ENCODE data around the gene AXIN1. TPM values are rescaled to one million over a fixed set of nuclear protein-coding genes. Genes with fewer than 3 reads are reported as not detected.

The AXIN1 gene
- total and polyA plus RNA-seq, 9 of the 15 experiments (the other 6 are each of a cell fraction or from before 2014, with no cell fraction given): 0.42 to 58.0 (median 25.9) TPM

DNA sequence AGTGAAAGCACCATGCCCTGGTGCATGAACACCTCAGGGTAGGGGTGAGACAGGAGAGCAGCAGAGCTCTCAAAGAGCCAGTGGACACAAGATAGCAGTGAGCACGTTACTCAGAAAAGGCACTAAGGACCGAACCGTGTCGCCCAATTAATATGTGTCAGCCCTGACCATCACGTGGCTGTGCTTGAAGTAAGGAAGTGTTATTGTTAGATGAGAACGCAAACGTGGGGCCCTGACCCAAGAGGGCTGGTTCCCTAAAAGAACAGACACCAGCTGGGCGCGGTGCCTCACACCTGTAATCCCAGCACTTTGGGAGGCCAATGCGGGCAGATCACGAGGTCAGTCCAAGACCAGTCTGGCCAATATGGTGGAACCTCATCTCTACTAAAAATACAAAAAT is 16.3 kb downstream of the AXIN1 start (continued):
- TF ChIP-seq CBFB (CRISPR knock-in tag; IDR thresholded peaks at IDR 0.05): no peak
- TF ChIP-seq, protein P1, sequence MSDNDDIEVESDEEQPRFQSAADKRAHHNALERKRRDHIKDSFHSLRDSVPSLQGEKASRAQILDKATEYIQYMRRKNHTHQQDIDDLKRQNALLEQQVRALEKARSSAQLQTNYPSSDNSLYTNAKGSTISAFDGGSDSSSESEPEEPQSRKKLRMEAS (CRISPR knock-in tag; IDR thresholded peaks at IDR 0.05): peak; percentile 70
- TF ChIP-seq PCBP1 (IDR thresholded peaks at IDR 0.05; ENCODE audit: low read depth, low read length, poor library complexity, severe bottlenecking): no peak
- TF ChIP-seq, protein P2, sequence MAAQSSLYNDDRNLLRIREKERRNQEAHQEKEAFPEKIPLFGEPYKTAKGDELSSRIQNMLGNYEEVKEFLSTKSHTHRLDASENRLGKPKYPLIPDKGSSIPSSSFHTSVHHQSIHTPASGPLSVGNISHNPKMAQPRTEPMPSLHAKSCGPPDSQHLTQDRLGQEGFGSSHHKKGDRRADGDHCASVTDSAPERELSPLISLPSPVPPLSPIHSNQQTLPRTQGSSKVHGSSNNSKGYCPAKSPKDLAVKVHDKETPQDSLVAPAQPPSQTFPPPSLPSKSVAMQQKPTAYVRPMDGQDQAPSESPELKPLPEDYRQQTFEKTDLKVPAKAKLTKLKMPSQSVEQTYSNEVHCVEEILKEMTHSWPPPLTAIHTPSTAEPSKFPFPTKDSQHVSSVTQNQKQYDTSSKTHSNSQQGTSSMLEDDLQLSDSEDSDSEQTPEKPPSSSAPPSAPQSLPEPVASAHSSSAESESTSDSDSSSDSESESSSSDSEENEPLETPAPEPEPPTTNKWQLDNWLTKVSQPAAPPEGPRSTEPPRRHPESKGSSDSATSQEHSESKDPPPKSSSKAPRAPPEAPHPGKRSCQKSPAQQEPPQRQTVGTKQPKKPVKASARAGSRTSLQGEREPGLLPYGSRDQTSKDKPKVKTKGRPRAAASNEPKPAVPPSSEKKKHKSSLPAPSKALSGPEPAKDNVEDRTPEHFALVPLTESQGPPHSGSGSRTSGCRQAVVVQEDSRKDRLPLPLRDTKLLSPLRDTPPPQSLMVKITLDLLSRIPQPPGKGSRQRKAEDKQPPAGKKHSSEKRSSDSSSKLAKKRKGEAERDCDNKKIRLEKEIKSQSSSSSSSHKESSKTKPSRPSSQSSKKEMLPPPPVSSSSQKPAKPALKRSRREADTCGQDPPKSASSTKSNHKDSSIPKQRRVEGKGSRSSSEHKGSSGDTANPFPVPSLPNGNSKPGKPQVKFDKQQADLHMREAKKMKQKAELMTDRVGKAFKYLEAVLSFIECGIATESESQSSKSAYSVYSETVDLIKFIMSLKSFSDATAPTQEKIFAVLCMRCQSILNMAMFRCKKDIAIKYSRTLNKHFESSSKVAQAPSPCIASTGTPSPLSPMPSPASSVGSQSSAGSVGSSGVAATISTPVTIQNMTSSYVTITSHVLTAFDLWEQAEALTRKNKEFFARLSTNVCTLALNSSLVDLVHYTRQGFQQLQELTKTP (IDR thresholded peaks at IDR 0.05; ENCODE audit: low read depth in 1 of 2, partially characterized antibody in 2 of 2): no peak
- TF ChIP-seq, protein P3, sequence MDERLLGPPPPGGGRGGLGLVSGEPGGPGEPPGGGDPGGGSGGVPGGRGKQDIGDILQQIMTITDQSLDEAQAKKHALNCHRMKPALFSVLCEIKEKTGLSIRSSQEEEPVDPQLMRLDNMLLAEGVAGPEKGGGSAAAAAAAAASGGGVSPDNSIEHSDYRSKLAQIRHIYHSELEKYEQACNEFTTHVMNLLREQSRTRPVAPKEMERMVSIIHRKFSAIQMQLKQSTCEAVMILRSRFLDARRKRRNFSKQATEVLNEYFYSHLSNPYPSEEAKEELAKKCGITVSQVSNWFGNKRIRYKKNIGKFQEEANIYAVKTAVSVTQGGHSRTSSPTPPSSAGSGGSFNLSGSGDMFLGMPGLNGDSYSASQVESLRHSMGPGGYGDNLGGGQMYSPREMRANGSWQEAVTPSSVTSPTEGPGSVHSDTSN (CRISPR knock-in tag; IDR thresholded peaks at IDR 0.05; ENCODE audit: low read depth): no peak
- TF ChIP-seq, protein P3 (tag; conservative IDR thresholded peaks at IDR 0.05; ENCODE audit: low read depth): peak; percentile 64
- TF ChIP-seq TARDBP (IDR thresholded peaks at IDR 0.05): no peak
- peak; percentile 23; the same call in 1 of the 2 replicates for TF ChIP-seq L3MBTL2 (IDR thresholded peaks at IDR 0.05)
- no peak for TF ChIP-seq HDAC3 (IDR thresholded peaks at IDR 0.05; ENCODE audit: borderline replicate concordance, partially characterized antibody)
- TF ChIP-seq, protein P4, sequence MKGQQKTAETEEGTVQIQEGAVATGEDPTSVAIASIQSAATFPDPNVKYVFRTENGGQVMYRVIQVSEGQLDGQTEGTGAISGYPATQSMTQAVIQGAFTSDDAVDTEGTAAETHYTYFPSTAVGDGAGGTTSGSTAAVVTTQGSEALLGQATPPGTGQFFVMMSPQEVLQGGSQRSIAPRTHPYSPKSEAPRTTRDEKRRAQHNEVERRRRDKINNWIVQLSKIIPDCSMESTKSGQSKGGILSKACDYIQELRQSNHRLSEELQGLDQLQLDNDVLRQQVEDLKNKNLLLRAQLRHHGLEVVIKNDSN (CRISPR knock-in tag; IDR thresholded peaks at IDR 0.05): peak; percentile 84
- TF ChIP-seq, protein P5, sequence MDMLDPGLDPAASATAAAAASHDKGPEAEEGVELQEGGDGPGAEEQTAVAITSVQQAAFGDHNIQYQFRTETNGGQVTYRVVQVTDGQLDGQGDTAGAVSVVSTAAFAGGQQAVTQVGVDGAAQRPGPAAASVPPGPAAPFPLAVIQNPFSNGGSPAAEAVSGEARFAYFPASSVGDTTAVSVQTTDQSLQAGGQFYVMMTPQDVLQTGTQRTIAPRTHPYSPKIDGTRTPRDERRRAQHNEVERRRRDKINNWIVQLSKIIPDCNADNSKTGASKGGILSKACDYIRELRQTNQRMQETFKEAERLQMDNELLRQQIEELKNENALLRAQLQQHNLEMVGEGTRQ (CRISPR knock-in tag; IDR thresholded peaks at IDR 0.05): peak; percentile 39; the same call in 1 of the 2 replicates
- TF ChIP-seq, protein P6, sequence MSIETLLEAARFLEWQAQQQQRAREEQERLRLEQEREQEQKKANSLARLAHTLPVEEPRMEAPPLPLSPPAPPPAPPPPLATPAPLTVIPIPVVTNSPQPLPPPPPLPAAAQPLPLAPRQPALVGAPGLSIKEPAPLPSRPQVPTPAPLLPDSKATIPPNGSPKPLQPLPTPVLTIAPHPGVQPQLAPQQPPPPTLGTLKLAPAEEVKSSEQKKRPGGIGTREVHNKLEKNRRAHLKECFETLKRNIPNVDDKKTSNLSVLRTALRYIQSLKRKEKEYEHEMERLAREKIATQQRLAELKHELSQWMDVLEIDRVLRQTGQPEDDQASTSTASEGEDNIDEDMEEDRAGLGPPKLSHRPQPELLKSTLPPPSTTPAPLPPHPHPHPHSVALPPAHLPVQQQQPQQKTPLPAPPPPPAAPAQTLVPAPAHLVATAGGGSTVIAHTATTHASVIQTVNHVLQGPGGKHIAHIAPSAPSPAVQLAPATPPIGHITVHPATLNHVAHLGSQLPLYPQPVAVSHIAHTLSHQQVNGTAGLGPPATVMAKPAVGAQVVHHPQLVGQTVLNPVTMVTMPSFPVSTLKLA (conservative IDR thresholded peaks at IDR 0.05): peak in 1 of 2 experiments; percentile 31; a peak in 2 of 4 replicates
- no peak for TF ChIP-seq MAFK (IDR thresholded peaks at IDR 0.05; ENCODE audit: low read length)
- TF ChIP-seq, protein P7, sequence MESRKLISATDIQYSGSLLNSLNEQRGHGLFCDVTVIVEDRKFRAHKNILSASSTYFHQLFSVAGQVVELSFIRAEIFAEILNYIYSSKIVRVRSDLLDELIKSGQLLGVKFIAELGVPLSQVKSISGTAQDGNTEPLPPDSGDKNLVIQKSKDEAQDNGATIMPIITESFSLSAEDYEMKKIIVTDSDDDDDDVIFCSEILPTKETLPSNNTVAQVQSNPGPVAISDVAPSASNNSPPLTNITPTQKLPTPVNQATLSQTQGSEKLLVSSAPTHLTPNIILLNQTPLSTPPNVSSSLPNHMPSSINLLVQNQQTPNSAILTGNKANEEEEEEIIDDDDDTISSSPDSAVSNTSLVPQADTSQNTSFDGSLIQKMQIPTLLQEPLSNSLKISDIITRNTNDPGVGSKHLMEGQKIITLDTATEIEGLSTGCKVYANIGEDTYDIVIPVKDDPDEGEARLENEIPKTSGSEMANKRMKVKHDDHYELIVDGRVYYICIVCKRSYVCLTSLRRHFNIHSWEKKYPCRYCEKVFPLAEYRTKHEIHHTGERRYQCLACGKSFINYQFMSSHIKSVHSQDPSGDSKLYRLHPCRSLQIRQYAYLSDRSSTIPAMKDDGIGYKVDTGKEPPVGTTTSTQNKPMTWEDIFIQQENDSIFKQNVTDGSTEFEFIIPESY (CRISPR knock-in tag; IDR thresholded peaks at IDR 0.05): peak; percentile 3; the same call in 1 of the 2 replicates

All from K562 (cell line).